Measurements from ENCODE around the gene NUPR1.
A peak's percentile ranks its signal among the peaks of the same experiment; 100 is the strongest.

Gene NUPR1

GRCh38 chr16:28526201-28527099 lies 12.3 kb downstream of the NUPR1 start:
- Mint-ChIP-seq H3K9me3 (no peaks in the 10 kb centered on the region), H3K4me3 (no peak overlapping the region), H3K27me3 (peaks cover 4% of the 10 kb centered on the region), H3K4me1 (peaks cover 10% of the 10 kb centered on the region), H3K27ac (no peak overlapping the region), H3K36me3 (no peaks in the 10 kb centered on the region)
- no peak for DNase-seq (ENCODE audit: low spot score in 2 of 2)
- ATAC-seq (ENCODE audit: low read depth) = no peak

- peak; percentile 59 for ATAC-seq (ENCODE audit: low read depth)
- no peak overlapping the region for H3K27ac Mint-ChIP-seq
- no peaks in the 10 kb centered on the region for H3K36me3 Mint-ChIP-seq
- peaks cover 4% of the 10 kb centered on the region for H3K27me3 Mint-ChIP-seq
- no peak overlapping the region for H3K4me3 Mint-ChIP-seq
- no peaks in the 10 kb centered on the region for H3K9me3 Mint-ChIP-seq
- DNase-seq (ENCODE audit: low spot score in 2 of 2) = no peak
- peaks cover 11% of the 10 kb centered on the region for H3K4me1 Mint-ChIP-seq
Measured at GRCh38 chr16:28524681-28525171, 14.0 kb downstream of the NUPR1 start.

- ATAC-seq (ENCODE audit: low read depth) (no peak), DNase-seq (ENCODE audit: low spot score in 2 of 2) (no peak)
- Mint-ChIP-seq H3K4me3 (no peak overlapping the region), H3K9me3 (no peaks in the 10 kb centered on the region), H3K4me1 (peaks cover 11% of the 10 kb centered on the region), H3K27me3 (peaks cover 4% of the 10 kb centered on the region), H3K36me3 (no peaks in the 10 kb centered on the region), H3K27ac (no peak overlapping the region)
Measured at GRCh38 chr16:28522792-28523191, 16.0 kb downstream of the NUPR1 start.

- H3K4me3 Mint-ChIP-seq = no peak overlapping the region
- no peak overlapping the region for H3K27ac Mint-ChIP-seq
- no peaks in the 10 kb centered on the region for H3K36me3 Mint-ChIP-seq
- peaks cover 14% of the 10 kb centered on the region for H3K4me1 Mint-ChIP-seq
- no peaks in the 10 kb centered on the region for H3K9me3 Mint-ChIP-seq
- DNase-seq (ENCODE audit: low spot score in 2 of 2) (no peak), ATAC-seq (ENCODE audit: low read depth) (no peak)
- peaks cover 7% of the 10 kb centered on the region for H3K27me3 Mint-ChIP-seq
Measured at GRCh38 chr16:28521436-28521835, 17.3 kb downstream of the NUPR1 start.

GRCh38 chr16:28520672-28521071 lies 18.1 kb downstream of the NUPR1 start:
- Mint-ChIP-seq H3K9me3 (no peaks in the 10 kb centered on the region), H3K4me3 (no peak overlapping the region), H3K27ac (no peak overlapping the region)

GRCh38 chr16:28514246-28514645 lies 24.5 kb downstream of the NUPR1 start:
- Mint-ChIP-seq H3K9me3 (no peaks in the 10 kb centered on the region), H3K27me3 (peaks cover 10% of the 10 kb centered on the region), H3K4me3 (no peak overlapping the region), H3K27ac (no peak overlapping the region), H3K36me3 (no peaks in the 10 kb centered on the region), H3K4me1 (peaks cover 3% of the 10 kb centered on the region)
- ATAC-seq (ENCODE audit: low read depth) (no peak), DNase-seq (ENCODE audit: low spot score in 2 of 2) (no peak)

More at GRCh38 chr16:28520672-28521071, 18.1 kb downstream of the NUPR1 start:
- Mint-ChIP-seq H3K36me3 (no peaks in the 10 kb centered on the region), H3K27me3 (peaks cover 7% of the 10 kb centered on the region), H3K4me1 (peaks cover 14% of the 10 kb centered on the region)
- DNase-seq (ENCODE audit: low spot score in 2 of 2) (no peak), ATAC-seq (ENCODE audit: low read depth) (no peak)

GRCh38 chr16:28513484-28514181 lies 25.1 kb downstream of the NUPR1 start:
- Mint-ChIP-seq H3K9me3 (no peaks in the 10 kb centered on the region), H3K4me1 (peaks cover 3% of the 10 kb centered on the region), H3K27ac (no peak overlapping the region), H3K36me3 (no peaks in the 10 kb centered on the region), H3K4me3 (no peak overlapping the region), H3K27me3 (peaks cover 10% of the 10 kb centered on the region)
- DNase-seq (ENCODE audit: low spot score in 2 of 2) (no peak), ATAC-seq (ENCODE audit: low read depth) (no peak)

- Mint-ChIP-seq H3K4me3 (no peak overlapping the region), H3K36me3 (no peaks in the 10 kb centered on the region), H3K4me1 (peaks cover 5% of the 10 kb centered on the region), H3K27me3 (peaks cover 7% of the 10 kb centered on the region), H3K27ac (no peak overlapping the region), H3K9me3 (no peaks in the 10 kb centered on the region)
- ATAC-seq (ENCODE audit: low read depth) (no peak), DNase-seq (ENCODE audit: low spot score in 2 of 2) (no peak)
Measured at GRCh38 chr16:28511801-28512789, 26.7 kb downstream of the NUPR1 start.

GRCh38 chr16:28511031-28511430 lies 27.7 kb downstream of the NUPR1 start:
- H3K4me1 Mint-ChIP-seq = peaks cover 16% of the 10 kb centered on the region
- no peaks in the 10 kb centered on the region for H3K9me3 Mint-ChIP-seq
- H3K27ac Mint-ChIP-seq = no peak overlapping the region
- H3K27me3 Mint-ChIP-seq = peaks cover 7% of the 10 kb centered on the region
- H3K36me3 Mint-ChIP-seq = no peaks in the 10 kb centered on the region
- DNase-seq (ENCODE audit: low spot score in 2 of 2) (no peak), ATAC-seq (ENCODE audit: low read depth) (no peak)
- no peak overlapping the region for H3K4me3 Mint-ChIP-seq

GRCh38 chr16:28505489-28506137 lies 33.2 kb downstream of the NUPR1 start:
- Mint-ChIP-seq H3K27ac (no peak overlapping the region), H3K4me3 (no peak overlapping the region)
- ATAC-seq (ENCODE audit: low read depth) = no peak

GRCh38 chr16:28504707-28505404 lies 33.9 kb downstream of the NUPR1 start:
- DNase-seq (ENCODE audit: low spot score in 2 of 2) = no peak
- H3K4me1 Mint-ChIP-seq = peaks cover 20% of the 10 kb centered on the region
- H3K4me3 Mint-ChIP-seq = no peak overlapping the region
- no peak for ATAC-seq (ENCODE audit: low read depth)
- no peaks in the 10 kb centered on the region for H3K9me3 Mint-ChIP-seq
- H3K36me3 Mint-ChIP-seq = no peaks in the 10 kb centered on the region
- no peak overlapping the region for H3K27ac Mint-ChIP-seq
- no peaks in the 10 kb centered on the region for H3K27me3 Mint-ChIP-seq

More at GRCh38 chr16:28505489-28506137, 33.2 kb downstream of the NUPR1 start:
- Mint-ChIP-seq H3K9me3 (no peaks in the 10 kb centered on the region), H3K36me3 (no peaks in the 10 kb centered on the region), H3K27me3 (peaks cover 2% of the 10 kb centered on the region), H3K4me1 (peaks cover 16% of the 10 kb centered on the region)
- no peak for DNase-seq (ENCODE audit: low spot score in 2 of 2)

- Mint-ChIP-seq H3K27me3 (no peaks in the 10 kb centered on the region), H3K9me3 (no peaks in the 10 kb centered on the region), H3K4me3 (no peak overlapping the region), H3K36me3 (no peaks in the 10 kb centered on the region), H3K27ac (no peak overlapping the region), H3K4me1 (peaks cover 21% of the 10 kb centered on the region)
- no peak for ATAC-seq (ENCODE audit: low read depth)
- DNase-seq (ENCODE audit: low spot score in 2 of 2) = no peak
Measured at GRCh38 chr16:28503470-28504259, 35.1 kb downstream of the NUPR1 start.
